GM03348 (cell line): ENCODE measurements around the gene NKX6-2.

ENCODE experiments used
- DNase-seq: peaks from one replicate; pipeline ENCODE4 v3.0.0; 2012; ENCODE audit warnings: low spot score

NKX6-2 gene

DNA sequence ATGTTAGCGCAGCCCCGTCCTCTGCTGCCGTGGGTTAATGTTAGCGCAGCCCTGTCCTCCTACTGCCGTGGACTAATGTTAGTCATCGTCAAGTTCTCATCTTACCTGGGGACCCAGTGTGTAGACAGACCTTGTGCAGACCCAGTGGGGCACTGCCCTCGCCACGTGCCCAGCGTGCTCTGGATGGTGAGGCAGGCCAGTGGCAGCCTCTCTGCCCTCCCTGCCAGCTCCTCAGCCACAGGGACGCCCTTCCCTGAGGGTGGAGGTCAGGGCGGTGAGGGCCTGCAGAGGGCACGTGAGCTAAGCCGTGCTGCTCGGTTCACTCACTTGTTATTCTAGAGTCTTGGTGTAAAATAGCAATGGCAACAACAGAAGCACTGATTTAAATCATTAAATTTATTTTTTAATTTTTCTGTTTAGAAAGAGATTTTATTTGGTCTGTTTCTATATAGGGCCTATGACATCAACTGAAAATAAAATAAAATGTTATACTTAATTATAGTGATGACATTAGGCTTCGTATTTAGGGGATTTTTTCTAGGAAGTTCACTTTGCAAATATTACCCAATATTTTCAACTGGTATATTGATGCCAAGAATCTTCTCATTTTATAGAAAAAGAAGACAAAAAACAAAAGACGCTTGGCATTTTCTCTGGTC is 48.4 kb downstream of the NKX6-2 start:
- DNase-seq: no peak

DNA sequence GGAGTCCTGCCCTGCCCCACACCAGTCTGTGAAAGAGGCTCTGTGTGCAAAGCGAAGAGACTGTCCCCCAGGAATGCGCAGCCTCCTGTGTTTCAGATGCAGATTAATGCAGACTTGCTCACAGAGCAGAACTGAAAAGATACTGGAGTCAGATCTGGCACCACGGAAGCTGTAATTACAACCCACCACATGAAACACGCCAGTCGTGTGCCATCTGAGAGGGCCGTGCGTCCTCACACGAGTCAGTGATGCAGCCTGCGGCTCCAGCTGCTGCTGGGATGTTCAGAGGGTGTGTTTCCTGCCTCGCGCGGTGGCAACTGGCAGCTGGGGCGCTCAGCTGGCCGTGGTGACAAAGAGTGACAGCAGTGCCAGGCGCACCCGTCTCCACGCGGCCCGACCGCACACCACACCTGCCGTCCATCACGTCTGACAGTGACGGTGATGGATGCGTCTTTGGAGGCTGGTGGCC is 50.0 kb downstream of the NKX6-2 start:
- no peak for DNase-seq

DNA sequence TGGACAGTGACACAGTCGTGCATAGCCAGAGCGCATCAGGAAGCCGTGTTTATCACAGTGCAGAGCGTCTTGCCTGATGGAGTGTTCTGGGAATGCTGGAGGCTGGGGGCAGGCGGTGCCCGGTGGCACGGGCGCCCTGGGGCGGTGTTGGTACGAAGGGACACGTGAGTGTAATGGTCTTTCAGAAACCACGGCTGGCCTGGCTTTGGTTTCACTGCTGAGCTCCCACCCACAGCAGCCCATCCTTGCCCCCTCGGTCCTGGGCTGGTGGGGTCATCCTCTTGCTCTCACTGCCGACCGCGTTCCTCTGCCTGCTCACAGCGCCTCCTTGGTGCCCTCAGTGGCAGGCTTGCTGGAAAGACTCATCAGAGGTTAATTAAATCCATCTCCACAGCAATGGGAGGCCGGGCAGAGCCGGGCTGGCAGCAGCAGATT is 50.6 kb downstream of the NKX6-2 start:
- no peak for DNase-seq

DNA sequence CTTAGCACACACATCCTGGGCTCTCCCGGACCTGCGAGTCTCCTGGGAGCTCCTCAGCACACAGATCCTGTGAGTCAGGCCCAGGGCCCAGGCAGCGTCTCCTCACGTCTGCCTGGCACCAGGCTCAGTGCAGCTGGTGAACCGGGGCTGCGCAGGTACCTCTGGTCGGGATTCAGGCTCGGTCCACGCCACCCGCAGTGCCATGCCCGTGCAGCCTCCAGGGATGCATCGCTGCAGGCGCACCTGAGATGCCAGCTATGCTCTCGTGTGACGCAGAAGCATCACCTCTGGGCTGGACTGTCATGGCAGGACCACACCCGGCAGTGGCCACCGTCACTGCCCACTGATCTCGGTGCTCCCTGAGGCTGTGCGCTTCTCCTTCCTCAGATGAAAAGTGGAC is 52.0 kb downstream of the NKX6-2 start:
- no peak for DNase-seq
